ENCODE measurements around the gene PIK3R5. TPM values are rescaled to one million over a fixed set of nuclear protein-coding genes. Genes with fewer than 3 reads are reported as not detected.
A peak's percentile ranks its signal among the peaks of the same experiment; 100 is the strongest.

PIK3R5 gene
- total and polyA plus RNA-seq, 5 experiments from 2014 or later = 20.0 to 104 (median 44.0) TPM

DNA sequence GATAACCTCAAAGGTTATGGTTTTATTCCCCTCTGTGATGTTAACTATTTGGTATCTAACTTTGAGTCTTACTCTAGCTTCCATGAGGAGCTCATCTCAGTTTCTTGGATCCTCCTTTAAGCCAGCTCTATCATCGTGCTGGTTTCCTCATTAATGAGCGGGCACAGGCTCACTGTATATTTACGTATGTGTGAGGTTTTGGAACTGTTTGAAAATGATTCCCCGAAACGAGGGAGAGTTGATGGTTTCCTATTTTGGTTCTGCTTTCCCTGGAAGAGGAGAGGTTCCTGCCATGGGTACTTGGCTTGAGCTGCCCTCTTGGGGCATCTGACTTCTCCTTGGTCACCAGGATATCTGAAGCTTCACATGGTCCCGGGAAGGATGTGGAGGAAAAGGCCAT lies 65.3 kb downstream of the PIK3R5 start:
- peak in 1 of 10 donors; percentile 17 for DNase-seq
- H3K4me1 Mint-ChIP-seq = peaks cover 44 to 79% (median 73%) of the 10 kb centered on the region in 4 donors
- H3K9me3 Mint-ChIP-seq = no peaks in the 10 kb centered on the region
- H3K36me3 Mint-ChIP-seq = peaks cover 7 to 87% (median 31%) of the 10 kb centered on the region in 3 donors
- H3K4me3 Mint-ChIP-seq = peak overlapping the region; percentile 25 to 83 (median 53)
- ATAC-seq = no peak
- POLR2A ChIA-PET = interaction anchor here (0.5 to 5.1 kb wide), 12 partner anchors 11 to 1800 kb away, joined by 3 to 73 read pairs (median 6); partner anchors contain the start of genes PFAS and PIK3R5
- H3K27me3 Mint-ChIP-seq = peaks cover 0 to 2% (median 0%) of the 10 kb centered on the region in 5 donors
- peak overlapping the region; percentile 60 to 99 (median 96) for H3K27ac Mint-ChIP-seq

DNA sequence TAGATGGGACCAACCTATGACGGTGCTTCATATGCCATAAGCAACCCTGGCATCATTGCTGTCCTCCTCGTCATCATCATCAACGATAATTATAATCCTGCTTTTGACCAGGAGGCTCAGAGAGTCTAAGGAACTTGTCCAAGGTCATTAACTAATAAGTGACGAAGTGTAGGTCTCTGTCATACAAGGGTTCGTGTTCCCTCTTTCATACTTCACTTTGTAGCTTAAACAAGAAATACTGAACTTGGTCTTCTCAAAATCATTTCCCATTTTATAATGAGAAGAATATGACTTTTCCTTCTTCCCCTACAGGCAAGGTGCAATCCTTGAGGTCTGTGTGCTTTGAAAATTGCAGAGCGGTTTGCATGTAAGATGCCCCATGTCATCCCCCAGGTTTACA lies 66.9 kb downstream of the PIK3R5 start:
- peaks cover 0 to 82% (median 21%) of the 10 kb centered on the region in 3 donors for H3K36me3 Mint-ChIP-seq

DNA sequence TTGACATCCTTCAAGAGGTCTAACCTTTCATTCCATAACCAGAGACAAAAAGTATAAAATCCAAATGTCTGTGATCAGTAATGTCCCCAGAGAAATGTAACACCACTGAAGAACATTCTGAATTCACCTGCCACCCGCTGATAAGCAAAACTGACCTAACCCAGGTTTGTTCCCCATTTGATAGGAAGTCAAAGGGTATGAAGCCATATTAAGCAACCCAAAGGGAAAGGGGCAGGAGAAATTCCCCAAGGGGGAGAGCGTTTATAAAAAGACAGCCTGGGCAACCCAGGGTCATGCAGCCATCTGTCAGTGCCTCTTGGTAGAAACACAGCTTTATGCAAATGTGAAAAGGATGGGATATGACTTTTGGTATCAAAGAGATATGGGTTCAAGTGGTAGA lies 67.4 kb downstream of the PIK3R5 start:
- Mint-ChIP-seq H3K27ac (peak overlapping the region; percentile 76 to 99 (median 96)), H3K9me3 (no peaks in the 10 kb centered on the region), H3K27me3 (peaks cover 0 to 2% (median 0%) of the 10 kb centered on the region in 5 donors), H3K4me1 (peaks cover 47 to 81% (median 77%) of the 10 kb centered on the region in 4 donors), H3K36me3 (peaks cover 0 to 80% (median 21%) of the 10 kb centered on the region in 3 donors), H3K4me3 (peak overlapping the region in 8 of 10 donors; percentile 30 to 83 (median 74))
- POLR2A ChIA-PET = interaction anchor here (0.6 to 5.1 kb wide), 7 partner anchors 16 to 467 kb away, joined by 3 to 73 read pairs (median 16); partner anchors contain the start of genes NTN1 and PIK3R5
- DNase-seq (peak in 2 of 10 donors; percentile 4 to 19), ATAC-seq (no peak)

More for the DNA sequence above, 66.9 kb downstream of the PIK3R5 start:
- POLR2A ChIA-PET = interaction anchor here (1.1 to 5.1 kb wide), 8 partner anchors 16 to 463 kb away, joined by 3 to 73 read pairs (median 12); partner anchors contain the start of genes NDEL1, NTN1 and PIK3R5
- no peak for ATAC-seq
- Mint-ChIP-seq H3K27ac (peak overlapping the region; percentile 91 to 99 (median 96)), H3K4me3 (peak overlapping the region; percentile 41 to 83 (median 74)), H3K27me3 (peaks cover 0 to 2% (median 0%) of the 10 kb centered on the region in 5 donors), H3K4me1 (peaks cover 47 to 79% (median 76%) of the 10 kb centered on the region in 4 donors), H3K9me3 (no peaks in the 10 kb centered on the region)
- DNase-seq = no peak

DNA sequence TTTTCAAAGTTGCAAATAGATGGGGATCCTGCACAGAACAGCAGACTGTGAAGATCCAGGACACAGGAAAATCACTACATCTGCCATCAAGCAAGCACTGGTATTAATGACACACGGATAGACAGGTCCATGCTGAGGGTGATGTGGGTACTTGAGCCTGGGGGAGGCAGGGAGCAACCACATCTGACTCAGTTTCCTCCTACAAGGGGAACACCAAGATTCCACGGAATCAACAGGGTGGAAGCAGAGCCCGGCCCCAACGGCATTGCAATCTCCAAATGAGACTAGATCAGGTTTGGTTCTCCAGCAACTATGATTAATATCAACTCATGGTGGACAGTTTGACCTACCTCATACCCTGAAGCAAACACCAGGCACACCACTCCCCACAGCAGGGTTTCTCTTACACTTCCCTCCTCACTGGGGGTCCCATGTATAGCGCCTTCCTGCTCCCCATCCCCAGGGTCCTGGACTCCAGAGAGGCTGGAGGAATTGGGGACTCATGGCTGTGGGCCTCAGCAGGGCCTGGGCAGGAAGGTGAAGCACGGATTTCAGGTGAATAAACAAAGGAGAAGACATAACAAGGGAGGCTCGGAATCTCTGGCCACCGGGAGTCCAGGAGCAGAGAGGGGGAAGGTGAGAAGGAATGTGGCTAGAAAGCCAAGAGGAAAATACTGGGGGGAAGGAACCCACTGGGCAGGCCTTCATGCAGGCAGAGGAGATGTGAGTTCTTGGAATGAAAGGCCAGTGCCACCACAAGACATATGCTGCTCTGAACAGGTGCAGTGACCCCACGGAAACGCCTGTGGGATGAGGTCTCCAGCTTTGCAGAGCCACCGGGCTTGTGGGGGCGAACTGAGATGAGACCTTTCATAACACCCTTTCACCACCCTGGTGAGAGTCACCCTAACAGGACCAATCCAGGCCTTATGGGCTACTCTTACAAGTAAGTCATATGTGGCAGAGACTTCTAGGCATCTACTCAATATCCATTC lies 68.6 kb downstream of the PIK3R5 start:
- Mint-ChIP-seq H3K4me3 (peak overlapping the region in 7 of 10 donors; percentile 13 to 73 (median 51)), H3K9me3 (no peaks in the 10 kb centered on the region), H3K27me3 (peaks cover 0 to 2% (median 0%) of the 10 kb centered on the region in 5 donors), H3K36me3 (peaks cover 0 to 80% (median 21%) of the 10 kb centered on the region in 3 donors), H3K4me1 (peaks cover 47 to 86% (median 80%) of the 10 kb centered on the region in 4 donors), H3K27ac (peak overlapping the region; percentile 21 to 99 (median 74))
- ATAC-seq (no peak), DNase-seq (peak in 1 of 10 donors; percentile 14)
- POLR2A ChIA-PET = interaction anchor here (0.6 kb wide), 1 partner anchor 39 kb away, joined by 9 read pairs; no protein-coding TSS in a partner anchor

DNA sequence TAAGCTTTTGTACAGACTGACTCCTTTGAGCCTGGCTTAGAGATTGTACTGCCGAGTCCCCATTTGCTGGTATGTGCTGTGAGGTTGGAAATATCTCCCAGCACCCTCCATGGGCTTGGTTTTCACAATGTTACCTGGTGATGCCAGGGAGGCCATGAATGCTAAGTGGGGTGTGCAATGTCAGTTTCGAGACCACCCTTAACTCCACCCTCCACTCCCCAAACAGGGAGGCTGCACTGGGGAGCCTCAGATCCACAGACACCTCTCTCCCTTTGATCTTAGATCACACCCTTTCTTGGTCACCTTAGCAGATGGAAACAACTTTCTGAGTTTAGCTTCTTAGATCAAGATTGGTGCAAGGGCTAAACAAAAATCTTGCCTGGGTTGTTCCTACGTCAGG lies 69.4 kb downstream of the PIK3R5 start:
- ATAC-seq (no peak), DNase-seq (peak in 1 of 10 donors; percentile 32)
- Mint-ChIP-seq H3K4me3 (peak overlapping the region in 5 of 10 donors; percentile 20 to 73 (median 52)), H3K27me3 (peaks cover 0 to 2% (median 0%) of the 10 kb centered on the region in 5 donors), H3K36me3 (peaks cover 0 to 80% (median 18%) of the 10 kb centered on the region in 3 donors), H3K9me3 (no peaks in the 10 kb centered on the region), H3K27ac (peak overlapping the region; percentile 31 to 99 (median 71)), H3K4me1 (peaks cover 39 to 78% (median 73%) of the 10 kb centered on the region in 4 donors)
- POLR2A ChIA-PET = no interaction called here

DNA sequence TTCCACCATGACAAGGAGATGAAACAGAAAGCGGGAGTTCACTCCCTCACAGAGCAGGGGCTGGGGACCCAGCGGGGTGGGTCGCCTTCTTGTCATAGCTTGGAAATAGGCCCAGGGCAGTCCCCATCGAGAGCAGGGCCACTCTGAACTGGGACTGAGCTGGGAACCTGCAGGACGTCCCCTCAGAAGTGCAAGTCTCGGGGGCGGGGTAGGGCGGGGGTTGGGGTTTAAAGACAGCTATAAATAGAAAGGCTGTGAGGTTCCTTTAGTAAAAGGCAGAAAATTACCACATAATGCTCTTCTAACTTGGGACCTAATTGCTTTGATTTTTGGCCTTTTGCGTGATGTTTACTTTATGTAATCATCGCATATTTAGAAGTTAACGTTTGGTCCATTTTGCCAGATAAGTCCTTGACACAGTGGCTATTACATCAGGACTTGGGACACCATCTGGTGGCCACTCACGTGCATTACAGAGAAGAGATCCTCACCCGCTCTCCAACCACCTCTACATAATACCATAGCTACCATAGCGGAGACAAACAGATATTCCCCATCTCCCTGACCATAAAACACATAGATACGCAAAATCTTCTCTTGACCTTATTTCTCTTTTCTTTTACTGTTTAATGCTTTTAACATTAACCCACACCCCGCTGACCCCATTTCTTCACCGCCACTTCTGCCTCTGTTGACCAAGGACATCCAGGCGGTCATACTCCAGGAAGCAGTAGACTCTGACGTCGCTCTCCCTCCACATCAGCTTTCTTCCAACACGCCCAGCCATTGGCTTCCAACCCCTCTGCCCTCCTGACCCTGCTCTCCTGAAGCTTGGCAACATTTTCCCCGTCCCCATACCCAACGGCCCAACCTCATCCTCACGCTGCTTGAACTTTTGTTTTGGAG lies 70.6 kb downstream of the PIK3R5 start:
- POLR2A ChIA-PET = interaction anchor here (0.5 to 0.7 kb wide), 3 partner anchors 14 to 326 kb away, joined by 3 read pairs; no protein-coding TSS in a partner anchor
- Mint-ChIP-seq H3K36me3 (peaks cover 0 to 79% (median 19%) of the 10 kb centered on the region in 3 donors), H3K27me3 (peaks cover 0 to 2% (median 0%) of the 10 kb centered on the region in 5 donors), H3K9me3 (no peaks in the 10 kb centered on the region), H3K4me1 (peaks cover 33 to 66% (median 62%) of the 10 kb centered on the region in 4 donors), H3K27ac (peak overlapping the region; percentile 51 to 99 (median 84)), H3K4me3 (peak overlapping the region in 8 of 10 donors; percentile 1 to 76 (median 50))
- DNase-seq (peak in 8 of 10 donors; percentile 28 to 73 (median 48)), ATAC-seq (peak in 1 of 2 donors; percentile 11)

DNA sequence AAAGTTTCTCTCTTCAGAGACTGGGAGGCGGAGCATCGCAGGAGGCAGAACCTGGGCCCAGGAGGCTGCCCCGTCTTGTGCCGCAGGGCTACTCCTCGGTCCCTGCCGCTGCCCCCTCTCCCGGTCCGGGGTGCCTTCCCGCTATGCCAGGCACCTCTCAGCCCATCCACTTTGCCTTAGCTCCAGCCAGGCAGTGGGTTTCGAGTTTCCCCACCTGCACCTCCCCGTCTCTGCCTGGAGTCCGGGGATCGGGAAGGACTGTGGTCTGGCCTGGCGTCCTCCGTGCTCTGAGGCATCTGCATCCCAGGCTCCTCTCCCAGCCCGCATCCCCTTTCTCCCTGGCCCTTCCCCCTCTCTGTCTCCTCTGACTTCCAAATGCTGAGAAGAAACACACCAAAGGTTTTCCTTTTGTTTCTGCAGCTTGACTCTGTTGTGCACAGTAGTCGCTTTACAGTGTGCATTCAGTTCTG lies 71.3 kb downstream of the PIK3R5 start:
- Mint-ChIP-seq H3K36me3 (peaks cover 0 to 80% (median 19%) of the 10 kb centered on the region in 3 donors), H3K4me3 (no peak overlapping the region), H3K9me3 (no peaks in the 10 kb centered on the region), H3K4me1 (peaks cover 32 to 59% (median 55%) of the 10 kb centered on the region in 4 donors), H3K27me3 (peaks cover 0 to 2% (median 0%) of the 10 kb centered on the region in 5 donors), H3K27ac (peak overlapping the region in 5 of 10 donors; percentile 51 to 79 (median 66))
- POLR2A ChIA-PET = interaction anchor here (0.6 to 0.7 kb wide), 2 partner anchors 14 to 46 kb away, joined by 3 read pairs; no protein-coding TSS in a partner anchor
- DNase-seq = no peak
- no peak for ATAC-seq

DNA sequence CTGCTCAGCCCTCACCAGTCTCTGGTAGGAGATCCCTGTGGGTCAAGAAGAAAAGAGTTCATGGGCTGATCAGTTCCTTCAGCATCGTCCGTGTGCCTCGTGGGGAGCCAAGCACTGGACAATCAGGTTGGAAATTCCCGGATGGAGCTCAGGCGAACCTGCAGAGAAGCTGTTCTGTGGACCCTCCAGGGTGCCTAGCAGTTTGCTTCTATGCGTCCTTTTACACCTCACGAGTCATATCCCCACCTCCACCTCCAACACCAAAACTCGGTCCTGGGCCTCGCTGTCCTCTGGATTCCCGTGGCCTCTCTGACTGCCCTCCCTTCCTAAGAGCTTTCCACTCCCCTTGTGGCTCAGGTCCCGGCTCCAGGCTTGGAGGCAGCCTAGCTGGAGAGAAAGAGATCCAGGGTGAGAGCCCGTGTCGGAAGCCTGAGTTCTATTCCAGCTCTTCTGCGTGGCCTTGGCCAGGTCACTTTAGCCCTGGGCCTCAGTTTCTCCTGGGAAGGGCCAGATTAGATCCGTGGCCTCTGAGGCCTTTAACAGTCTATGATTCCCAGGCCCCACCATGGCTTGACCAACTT lies 71.8 kb downstream of the PIK3R5 start:
- Mint-ChIP-seq H3K27ac (peak overlapping the region in 5 of 10 donors; percentile 32 to 83 (median 52)), H3K27me3 (no peaks in the 10 kb centered on the region), H3K4me1 (peaks cover 28 to 54% (median 50%) of the 10 kb centered on the region in 4 donors), H3K9me3 (no peaks in the 10 kb centered on the region), H3K36me3 (peaks cover 0 to 81% (median 18%) of the 10 kb centered on the region in 3 donors), H3K4me3 (no peak overlapping the region)
- ATAC-seq (no peak), DNase-seq (no peak)
- POLR2A ChIA-PET = no interaction called here

DNA sequence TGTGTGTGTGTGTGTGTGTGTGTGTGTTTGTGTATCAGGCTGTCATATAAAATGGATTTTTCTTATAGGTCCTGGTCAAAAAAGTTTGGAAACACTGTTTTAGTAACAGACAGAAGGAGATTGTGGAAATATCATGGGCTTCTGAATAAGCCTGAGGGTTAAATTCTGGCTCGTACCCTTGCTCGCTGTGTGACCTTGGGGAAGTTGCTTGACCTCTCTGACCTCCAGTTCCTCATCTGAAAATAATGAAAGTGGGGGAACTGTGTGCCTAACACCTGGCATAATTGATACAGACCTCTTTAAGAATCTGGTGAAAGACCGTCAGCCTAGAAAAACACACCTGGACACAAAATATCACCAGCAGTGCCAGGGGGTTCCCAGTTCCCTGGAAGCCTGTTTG lies 72.4 kb downstream of the PIK3R5 start:
- H3K4me3 Mint-ChIP-seq = no peak overlapping the region
- no peaks in the 10 kb centered on the region for H3K27me3 Mint-ChIP-seq
- H3K4me1 Mint-ChIP-seq = peaks cover 27 to 47% (median 43%) of the 10 kb centered on the region in 4 donors
- no peaks in the 10 kb centered on the region for H3K9me3 Mint-ChIP-seq
- peak overlapping the region in 7 of 10 donors; percentile 28 to 76 (median 54) for H3K27ac Mint-ChIP-seq
- DNase-seq (no peak), ATAC-seq (no peak)
- H3K36me3 Mint-ChIP-seq = peaks cover 0 to 76% (median 14%) of the 10 kb centered on the region in 3 donors
- POLR2A ChIA-PET = no interaction called here

DNA sequence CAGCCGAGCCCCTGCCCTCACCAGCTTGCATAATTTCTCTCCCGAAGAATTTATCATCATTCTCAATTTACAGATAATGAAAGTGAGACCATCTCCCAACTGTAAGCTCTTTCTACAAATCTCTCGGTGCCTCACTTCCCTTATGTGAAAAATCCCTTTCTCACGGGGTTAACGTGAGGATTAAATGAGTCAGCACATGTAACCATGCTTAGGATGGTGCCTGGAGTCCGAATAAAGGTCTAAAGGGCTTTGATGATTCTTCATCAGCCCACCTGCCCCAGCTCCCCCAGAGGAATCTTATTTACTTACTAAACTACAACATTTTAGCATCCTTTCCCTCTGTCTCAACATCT lies 73.2 kb downstream of the PIK3R5 start:
- Mint-ChIP-seq H3K4me1 (peaks cover 22 to 40% (median 36%) of the 10 kb centered on the region in 4 donors), H3K9me3 (no peaks in the 10 kb centered on the region), H3K27ac (peak overlapping the region; percentile 41 to 80 (median 60)), H3K4me3 (no peak overlapping the region), H3K36me3 (peaks cover 0 to 73% (median 11%) of the 10 kb centered on the region in 3 donors), H3K27me3 (no peaks in the 10 kb centered on the region)
- POLR2A ChIA-PET = no interaction called here
- DNase-seq (peak in 1 of 10 donors; percentile 9), ATAC-seq (no peak)

DNA sequence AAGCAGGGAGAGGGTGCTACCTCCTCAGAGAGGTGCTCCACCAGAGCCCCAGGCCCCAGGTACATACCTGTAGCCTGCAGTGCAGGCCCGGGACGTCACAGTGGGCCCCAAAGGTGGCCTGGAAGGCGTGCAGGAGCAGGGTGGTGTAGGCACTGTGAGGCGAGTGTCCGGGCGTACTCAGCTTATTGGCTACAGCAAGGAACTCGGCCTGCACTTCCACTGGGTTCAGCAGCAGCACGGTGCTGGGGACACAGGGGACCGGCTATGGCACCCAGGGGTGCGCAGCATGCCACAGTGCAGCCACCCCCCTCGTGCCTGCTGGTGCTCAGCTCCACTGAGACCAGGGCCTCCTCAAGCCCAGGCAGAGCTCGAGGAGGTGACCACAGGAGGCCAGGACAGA lies 74.8 kb downstream of the PIK3R5 start:
- Mint-ChIP-seq H3K4me1 (peaks cover 11 to 30% (median 19%) of the 10 kb centered on the region in 4 donors), H3K27me3 (no peaks in the 10 kb centered on the region), H3K4me3 (no peak overlapping the region), H3K36me3 (peaks cover 0 to 70% (median 6%) of the 10 kb centered on the region in 3 donors), H3K9me3 (no peaks in the 10 kb centered on the region), H3K27ac (peak overlapping the region in 2 of 10 donors; percentile 17 to 29)
- ATAC-seq (no peak), DNase-seq (no peak)
- POLR2A ChIA-PET = interaction anchor here (0.7 kb wide), 1 partner anchor 128 kb away, joined by 3 read pairs; no protein-coding TSS in a partner anchor
